Measurements from ENCODE around the gene NRXN3. TPM values are rescaled to one million over a fixed set of nuclear protein-coding genes. Genes with fewer than 3 reads are reported as not detected.

NRXN3 gene
- total and polyA plus RNA-seq, 4 donors: 0.07 to 1.2 (median 0.23) TPM

DNA sequence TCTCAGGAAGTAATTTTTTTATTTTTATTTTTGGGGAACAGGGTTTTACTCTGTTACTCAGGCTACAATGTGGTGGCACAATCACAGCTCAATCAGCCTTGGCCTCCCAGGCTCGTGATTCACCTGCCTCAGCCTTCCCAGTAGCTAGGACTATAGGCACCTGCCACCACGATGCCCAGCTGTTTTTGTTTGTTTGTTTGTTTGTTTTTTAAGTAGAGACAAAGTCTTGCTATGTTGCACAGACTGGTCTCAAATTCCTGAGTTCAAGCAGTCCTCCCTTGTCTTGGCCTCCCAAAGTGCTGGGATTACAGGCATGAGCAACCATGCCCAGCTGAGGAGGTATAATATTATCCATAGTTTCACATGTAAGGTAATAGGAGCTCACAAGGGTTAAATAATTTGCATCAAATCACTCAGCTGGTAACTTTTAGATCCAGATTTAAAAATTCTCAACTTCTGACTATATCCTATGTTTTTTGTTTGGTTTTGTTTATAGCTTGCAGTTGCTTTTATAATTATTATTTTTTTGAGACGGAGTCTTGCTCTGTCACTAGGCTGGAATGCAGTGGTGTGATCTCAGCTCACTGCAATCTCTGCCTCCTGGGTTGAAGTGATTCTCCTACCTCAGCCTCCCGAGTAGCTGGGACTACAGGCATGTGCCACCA, 1411.9 kb downstream of the NRXN3 start (continued):
- TF ChIP-seq, protein P1, sequence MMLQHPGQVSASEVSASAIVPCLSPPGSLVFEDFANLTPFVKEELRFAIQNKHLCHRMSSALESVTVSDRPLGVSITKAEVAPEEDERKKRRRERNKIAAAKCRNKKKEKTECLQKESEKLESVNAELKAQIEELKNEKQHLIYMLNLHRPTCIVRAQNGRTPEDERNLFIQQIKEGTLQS (IDR thresholded peaks at IDR 0.05): no peak

DNA sequence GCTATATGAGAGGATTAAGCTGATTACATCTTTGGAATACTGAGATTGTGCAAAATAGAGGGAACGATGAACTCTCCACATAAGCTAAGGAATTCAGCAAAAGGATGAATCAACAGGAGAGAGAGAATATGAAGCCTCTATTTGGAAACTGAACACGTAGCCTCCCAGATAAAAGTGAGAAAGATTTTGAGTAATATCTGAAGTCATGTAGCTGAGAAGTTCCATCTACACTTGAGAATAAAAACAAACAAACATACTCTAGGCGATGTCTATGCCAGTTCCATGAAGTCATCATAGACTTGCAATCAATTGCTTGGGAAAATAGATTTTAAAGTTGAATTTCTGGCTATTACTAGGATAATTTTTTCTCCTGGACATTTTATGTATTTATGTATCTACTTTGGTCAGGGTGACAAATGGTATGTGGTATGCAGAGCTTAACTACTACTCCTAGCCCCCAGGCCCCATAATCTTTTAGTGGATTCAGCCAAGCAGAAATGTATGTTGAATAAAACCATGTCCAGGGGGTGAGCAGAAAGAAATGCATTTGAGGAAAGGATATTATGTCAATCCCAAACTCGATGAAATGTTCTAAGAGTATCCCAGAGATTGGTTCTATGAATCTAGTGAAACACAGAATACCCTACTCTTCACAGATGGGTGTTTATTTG, 1413.7 kb downstream of the NRXN3 start:
- no peak overlapping the region for H3K4me3 ChIP-seq (ENCODE audit: low read depth in 1 of 3, low read length in 3 of 3)
- no peaks in the 10 kb centered on the region for H3K27me3 ChIP-seq (ENCODE audit: control insufficient read depth in 4 of 4, insufficient read depth in 4 of 4, low read length in 3 of 4)
- TF ChIP-seq RAD21 (IDR thresholded peaks at IDR 0.05): no peak
- TF ChIP-seq FOXA1 (IDR thresholded peaks at IDR 0.05): no peak
- TF ChIP-seq SP1 (IDR thresholded peaks at IDR 0.05): no peak
- no peak for TF ChIP-seq RXRA (IDR thresholded peaks at IDR 0.05)
- TF ChIP-seq EGR1 (IDR thresholded peaks at IDR 0.05; ENCODE audit: low read depth in 2 of 2): no peak
- TF ChIP-seq, protein P1 (IDR thresholded peaks at IDR 0.05): no peak
- no peak for TF ChIP-seq HNF4G (IDR thresholded peaks at IDR 0.05)
- H3K9me3 ChIP-seq (ENCODE audit: control insufficient read depth in 4 of 4, low read length in 3 of 4): peaks cover 0 to 3% (median under 1%) of the 10 kb centered on the region in 4 donors
- no peak overlapping the region for H3K9ac ChIP-seq (ENCODE audit: low read depth in 1 of 2, low read length in 2 of 2)
- H3K27ac ChIP-seq (ENCODE audit: low read depth in 1 of 2, low read length in 2 of 2): no peak overlapping the region
- 71% methylated on average over 4 of the region's 4 CpGs for WGBS
- H3K4me1 ChIP-seq (ENCODE audit: control insufficient read depth in 4 of 4, insufficient read depth in 4 of 4, low read length in 3 of 4): no peaks in the 10 kb centered on the region
- H3K36me3 ChIP-seq (ENCODE audit: control insufficient read depth in 4 of 4, insufficient read depth in 3 of 4, low read depth in 1 of 4, low read length in 3 of 4): no peaks in the 10 kb centered on the region
- no peak for DNase-seq (ENCODE audit: low spot score)

DNA sequence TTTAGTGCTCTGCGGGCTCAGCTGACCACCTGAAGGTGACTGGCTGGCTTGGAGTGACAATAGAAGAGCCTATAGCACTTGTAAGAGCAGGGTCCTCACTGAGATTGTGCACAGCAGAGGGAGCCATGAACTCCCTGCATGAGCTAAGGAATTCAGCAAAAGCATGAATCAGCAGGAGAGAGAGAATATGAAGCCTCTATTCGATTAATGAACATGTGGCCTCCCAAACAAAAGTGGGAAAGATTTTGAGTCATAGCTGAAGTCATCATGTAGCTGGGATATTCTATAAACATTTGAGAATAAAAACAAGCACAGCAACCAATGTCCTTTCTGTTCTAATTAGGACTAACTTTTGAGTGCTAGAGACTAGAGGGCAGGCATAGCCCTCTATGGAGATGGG, 1414.5 kb downstream of the NRXN3 start:
- H3K36me3 ChIP-seq (ENCODE audit: control insufficient read depth in 4 of 4, insufficient read depth in 3 of 4, low read depth in 1 of 4, low read length in 3 of 4): no peaks in the 10 kb centered on the region
- H3K9ac ChIP-seq (ENCODE audit: low read depth in 1 of 2, low read length in 2 of 2): no peak overlapping the region
- no peak overlapping the region for H3K4me3 ChIP-seq (ENCODE audit: low read depth in 1 of 3, low read length in 3 of 3)
- no peaks in the 10 kb centered on the region for H3K27me3 ChIP-seq (ENCODE audit: control insufficient read depth in 4 of 4, insufficient read depth in 4 of 4, low read length in 3 of 4)
- no peak overlapping the region for H3K27ac ChIP-seq (ENCODE audit: low read depth in 1 of 2, low read length in 2 of 2)
- DNase-seq (ENCODE audit: low spot score): no peak
- H3K4me1 ChIP-seq (ENCODE audit: control insufficient read depth in 4 of 4, insufficient read depth in 4 of 4, low read length in 3 of 4): no peaks in the 10 kb centered on the region
- H3K9me3 ChIP-seq (ENCODE audit: control insufficient read depth in 4 of 4, low read length in 3 of 4): peaks cover 0 to 3% (median under 1%) of the 10 kb centered on the region in 4 donors
- TF ChIP-seq HNF4A (conservative IDR thresholded peaks at IDR 0.05) (no peak), SP1 (IDR thresholded peaks at IDR 0.05) (no peak)
- TF ChIP-seq, protein P2, sequence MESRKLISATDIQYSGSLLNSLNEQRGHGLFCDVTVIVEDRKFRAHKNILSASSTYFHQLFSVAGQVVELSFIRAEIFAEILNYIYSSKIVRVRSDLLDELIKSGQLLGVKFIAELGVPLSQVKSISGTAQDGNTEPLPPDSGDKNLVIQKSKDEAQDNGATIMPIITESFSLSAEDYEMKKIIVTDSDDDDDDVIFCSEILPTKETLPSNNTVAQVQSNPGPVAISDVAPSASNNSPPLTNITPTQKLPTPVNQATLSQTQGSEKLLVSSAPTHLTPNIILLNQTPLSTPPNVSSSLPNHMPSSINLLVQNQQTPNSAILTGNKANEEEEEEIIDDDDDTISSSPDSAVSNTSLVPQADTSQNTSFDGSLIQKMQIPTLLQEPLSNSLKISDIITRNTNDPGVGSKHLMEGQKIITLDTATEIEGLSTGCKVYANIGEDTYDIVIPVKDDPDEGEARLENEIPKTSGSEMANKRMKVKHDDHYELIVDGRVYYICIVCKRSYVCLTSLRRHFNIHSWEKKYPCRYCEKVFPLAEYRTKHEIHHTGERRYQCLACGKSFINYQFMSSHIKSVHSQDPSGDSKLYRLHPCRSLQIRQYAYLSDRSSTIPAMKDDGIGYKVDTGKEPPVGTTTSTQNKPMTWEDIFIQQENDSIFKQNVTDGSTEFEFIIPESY (IDR thresholded peaks at IDR 0.05): no peak
- TF ChIP-seq, protein P3, sequence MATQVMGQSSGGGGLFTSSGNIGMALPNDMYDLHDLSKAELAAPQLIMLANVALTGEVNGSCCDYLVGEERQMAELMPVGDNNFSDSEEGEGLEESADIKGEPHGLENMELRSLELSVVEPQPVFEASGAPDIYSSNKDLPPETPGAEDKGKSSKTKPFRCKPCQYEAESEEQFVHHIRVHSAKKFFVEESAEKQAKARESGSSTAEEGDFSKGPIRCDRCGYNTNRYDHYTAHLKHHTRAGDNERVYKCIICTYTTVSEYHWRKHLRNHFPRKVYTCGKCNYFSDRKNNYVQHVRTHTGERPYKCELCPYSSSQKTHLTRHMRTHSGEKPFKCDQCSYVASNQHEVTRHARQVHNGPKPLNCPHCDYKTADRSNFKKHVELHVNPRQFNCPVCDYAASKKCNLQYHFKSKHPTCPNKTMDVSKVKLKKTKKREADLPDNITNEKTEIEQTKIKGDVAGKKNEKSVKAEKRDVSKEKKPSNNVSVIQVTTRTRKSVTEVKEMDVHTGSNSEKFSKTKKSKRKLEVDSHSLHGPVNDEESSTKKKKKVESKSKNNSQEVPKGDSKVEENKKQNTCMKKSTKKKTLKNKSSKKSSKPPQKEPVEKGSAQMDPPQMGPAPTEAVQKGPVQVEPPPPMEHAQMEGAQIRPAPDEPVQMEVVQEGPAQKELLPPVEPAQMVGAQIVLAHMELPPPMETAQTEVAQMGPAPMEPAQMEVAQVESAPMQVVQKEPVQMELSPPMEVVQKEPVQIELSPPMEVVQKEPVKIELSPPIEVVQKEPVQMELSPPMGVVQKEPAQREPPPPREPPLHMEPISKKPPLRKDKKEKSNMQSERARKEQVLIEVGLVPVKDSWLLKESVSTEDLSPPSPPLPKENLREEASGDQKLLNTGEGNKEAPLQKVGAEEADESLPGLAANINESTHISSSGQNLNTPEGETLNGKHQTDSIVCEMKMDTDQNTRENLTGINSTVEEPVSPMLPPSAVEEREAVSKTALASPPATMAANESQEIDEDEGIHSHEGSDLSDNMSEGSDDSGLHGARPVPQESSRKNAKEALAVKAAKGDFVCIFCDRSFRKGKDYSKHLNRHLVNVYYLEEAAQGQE (IDR thresholded peaks at IDR 0.05): no peak
- 64% methylated on average over 2 of the region's 2 CpGs for WGBS
